ENCODE measurements around the gene VPREB3.

- no peak for TF ChIP-seq CTCF (IDR thresholded peaks at IDR 0.05)
- no peak for TF ChIP-seq POLR2A (IDR thresholded peaks at IDR 0.05)
- no peak for TF ChIP-seq POLR2AphosphoS5 (IDR thresholded peaks at IDR 0.05)
- no peak for TF ChIP-seq EP300 (IDR thresholded peaks at IDR 0.05)
These were observed 46.0 kb downstream of the VPREB3 start for GRCh38 chr22:23708270-23708669.
